HFFc6 (cell line): ENCODE results near the gene FBRSL1. TPM values are rescaled to one million over a fixed set of nuclear protein-coding genes. Genes with fewer than 3 reads are reported as not detected.

Experiments
- DNase-seq: peaks from one replicate; pipeline ENCODE4 v3.0.0-alpha.2; 2018
- H3K27ac Mint-ChIP-seq: 2 replicates; pipeline ENCODE4 v1.8.0; 2020; ENCODE audit warnings: mild to moderate bottlenecking, mixed read lengths
- H3K27me3 Mint-ChIP-seq: 2 replicates; pipeline ENCODE4 v1.8.0; 2021; ENCODE audit warnings: mild to moderate bottlenecking, moderate library complexity, mixed read lengths; ENCODE audit not compliant: insufficient read depth
- H3K36me3 Mint-ChIP-seq: 2 replicates; pipeline ENCODE4 v1.8.0; 2021; ENCODE audit warnings: low read depth, mixed read lengths
- H3K4me1 Mint-ChIP-seq: 2 replicates; pipeline ENCODE4 v1.8.0; 2020; ENCODE audit warnings: low read depth, mixed read lengths
- H3K4me3 Mint-ChIP-seq: 2 replicates; pipeline ENCODE4 v1.8.0; 2020; ENCODE audit warnings: mild to moderate bottlenecking, moderate library complexity, mixed read lengths
- H3K9me3 Mint-ChIP-seq: 2 replicates; pipeline ENCODE4 v1.8.0; 2020; ENCODE audit warnings: mild to moderate bottlenecking, mixed read lengths
- CTCF ChIP-seq: fragments of 200-600 bp; sonication (generic); IDR thresholded peaks from 2 replicates; pipeline ENCODE4 v1.5.0; 2021; ENCODE audit warnings: antibody characterized with exemption, mild to moderate bottlenecking
- total RNA-seq, 6 experiments: library from RNA; stranded (reverse); fragmentation: NEBNext Ultra II Directional; extraction: Animal tissue kit (Norgen Biotek cat#: 25700); gene quantifications; 2 replicates in 1 of 6; 3 replicates in 5 of 6; pipeline ENCODE4 v1.2.3, GENCODE V29; 2021

FBRSL1 gene
- total RNA-seq, 6 experiments from 2014 or later, result 25.1 to 34.0 (median 30.1) TPM

- H3K4me1 Mint-ChIP-seq, result no peaks in the 10 kb centered on the region
- H3K27me3 Mint-ChIP-seq, result no peaks in the 10 kb centered on the region; the same call in none of the 2 replicates
- H3K9me3 Mint-ChIP-seq, result peaks cover 4% of the 10 kb centered on the region
- peaks cover 4% of the 10 kb centered on the region for H3K36me3 Mint-ChIP-seq
- H3K4me3 Mint-ChIP-seq, result no peak overlapping the region
- no peak for DNase-seq
- H3K27ac Mint-ChIP-seq, result no peak overlapping the region
- no peak for TF ChIP-seq CTCF
Observed at GRCh38 chr12:132541200-132541599, 51.2 kb downstream of the FBRSL1 start.

GRCh38 chr12:132541996-132542395 lies 52.0 kb downstream of the FBRSL1 start:
- Mint-ChIP-seq H3K27ac (no peak overlapping the region), H3K27me3 (no peaks in the 10 kb centered on the region; the same call in none of the 2 replicates), H3K9me3 (no peaks in the 10 kb centered on the region), H3K36me3 (no peaks in the 10 kb centered on the region), H3K4me1 (no peaks in the 10 kb centered on the region), H3K4me3 (no peak overlapping the region)
- DNase-seq, result no peak
- no peak for TF ChIP-seq CTCF

GRCh38 chr12:132542661-132543060 lies 52.7 kb downstream of the FBRSL1 start:
- Mint-ChIP-seq H3K27ac (no peak overlapping the region), H3K36me3 (no peaks in the 10 kb centered on the region), H3K4me1 (no peaks in the 10 kb centered on the region), H3K4me3 (no peak overlapping the region), H3K9me3 (no peaks in the 10 kb centered on the region), H3K27me3 (no peaks in the 10 kb centered on the region; the same call in none of the 2 replicates)
- TF ChIP-seq CTCF, result no peak
- no peak for DNase-seq

GRCh38 chr12:132543298-132544079 lies 53.5 kb downstream of the FBRSL1 start:
- H3K27me3 Mint-ChIP-seq, result no peaks in the 10 kb centered on the region; the same call in none of the 2 replicates
- no peak for TF ChIP-seq CTCF
- no peak overlapping the region for H3K27ac Mint-ChIP-seq
- H3K9me3 Mint-ChIP-seq, result no peaks in the 10 kb centered on the region
- no peaks in the 10 kb centered on the region for H3K4me1 Mint-ChIP-seq
- no peaks in the 10 kb centered on the region for H3K36me3 Mint-ChIP-seq
- no peak overlapping the region for H3K4me3 Mint-ChIP-seq
- no peak for DNase-seq

- Mint-ChIP-seq H3K4me1 (no peaks in the 10 kb centered on the region), H3K9me3 (no peaks in the 10 kb centered on the region), H3K4me3 (no peak overlapping the region), H3K27me3 (peaks cover 2% of the 10 kb centered on the region), H3K36me3 (no peaks in the 10 kb centered on the region), H3K27ac (no peak overlapping the region)
- DNase-seq, result no peak
- no peak for TF ChIP-seq CTCF
Observed at GRCh38 chr12:132544080-132544397, 54.1 kb downstream of the FBRSL1 start.
